GM21825 (cell line): ENCODE data around the gene MAGEB3.
A peak's percentile ranks its signal among the peaks of the same experiment; 100 is the strongest.
"Not testable (repeated sequence)": the region's sequence is repeated elsewhere in the genome, so short reads cannot be mapped to it uniquely, and the experiment has no call there.

ENCODE experiments used
- ATAC-seq: cut with Tn5 transposase; IDR thresholded peaks from one replicate; pipeline ENCODE4 v1.9.1; 2021; ENCODE audit warnings: mild to moderate bottlenecking, moderate library complexity; ENCODE audit not compliant: unreplicated experiment

Gene MAGEB3, protein sequence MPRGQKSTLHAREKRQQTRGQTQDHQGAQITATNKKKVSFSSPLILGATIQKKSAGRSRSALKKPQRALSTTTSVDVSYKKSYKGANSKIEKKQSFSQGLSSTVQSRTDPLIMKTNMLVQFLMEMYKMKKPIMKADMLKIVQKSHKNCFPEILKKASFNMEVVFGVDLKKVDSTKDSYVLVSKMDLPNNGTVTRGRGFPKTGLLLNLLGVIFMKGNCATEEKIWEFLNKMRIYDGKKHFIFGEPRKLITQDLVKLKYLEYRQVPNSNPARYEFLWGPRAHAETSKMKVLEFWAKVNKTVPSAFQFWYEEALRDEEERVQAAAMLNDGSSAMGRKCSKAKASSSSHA

DNA sequence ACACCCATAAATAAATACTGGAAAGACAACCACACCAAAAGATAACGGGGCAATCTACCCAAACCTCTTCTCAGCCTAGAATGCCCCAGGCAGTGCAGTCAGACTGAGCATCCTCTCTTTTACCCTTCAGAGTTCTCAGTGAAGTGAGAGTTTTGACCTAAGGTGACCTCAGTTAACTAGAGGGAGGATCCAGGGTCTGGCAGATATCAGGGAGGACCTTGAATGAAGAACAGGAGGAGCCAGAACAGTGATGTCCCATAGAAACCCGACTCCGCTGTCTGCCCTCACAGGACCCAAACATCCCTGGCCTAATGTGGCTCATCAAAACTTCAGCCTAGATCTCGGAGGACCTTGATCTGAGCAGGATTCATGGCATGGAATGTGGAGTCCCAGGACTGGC lies at the start of gene MAGEB3:
Gene MAGEB3 (plus strand): TSS at position 263 of the 400 bp plus-strand sequence. CDS start 5,268 bp downstream, outside the sequence.
- no peak for ATAC-seq

DNA sequence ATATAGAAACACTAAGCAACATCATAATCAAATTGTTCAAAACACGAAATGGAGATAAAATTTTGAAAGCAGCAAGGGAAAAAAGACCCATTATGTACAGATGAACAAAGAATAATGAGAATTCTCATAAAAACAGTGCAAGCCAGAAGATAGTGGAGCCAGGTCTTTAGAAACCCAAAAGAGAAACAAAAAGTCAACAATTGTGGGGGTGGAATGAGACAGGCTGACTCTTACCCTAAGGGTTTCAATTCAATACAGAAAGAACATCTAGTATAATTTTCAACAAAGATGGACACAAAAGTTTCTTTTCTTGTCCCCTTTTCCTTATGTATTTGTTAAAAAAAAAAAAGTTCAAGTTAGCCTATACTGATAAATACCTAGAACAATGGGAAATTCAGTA lies 49.1 kb upstream of the MAGEB3 start:
- ATAC-seq, result no peak

DNA sequence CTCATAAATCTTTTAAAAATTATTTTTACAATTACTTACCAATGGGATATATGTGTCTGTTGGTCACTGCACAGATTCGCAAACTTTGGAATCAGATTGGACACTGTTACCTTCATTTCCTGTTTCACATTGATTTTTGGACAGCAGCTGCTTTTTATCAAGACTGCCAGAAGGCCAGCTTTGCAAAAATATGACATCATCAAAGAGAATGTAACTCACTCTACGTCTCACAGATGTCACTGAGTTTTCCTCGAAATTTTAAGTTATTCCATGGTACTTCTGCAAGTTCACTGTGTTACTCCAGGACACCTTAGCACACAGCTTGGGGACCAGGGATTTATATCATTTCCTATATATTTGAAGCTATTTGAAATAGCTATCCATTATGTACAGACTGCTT lies 46.9 kb upstream of the MAGEB3 start:
- no peak for ATAC-seq

DNA sequence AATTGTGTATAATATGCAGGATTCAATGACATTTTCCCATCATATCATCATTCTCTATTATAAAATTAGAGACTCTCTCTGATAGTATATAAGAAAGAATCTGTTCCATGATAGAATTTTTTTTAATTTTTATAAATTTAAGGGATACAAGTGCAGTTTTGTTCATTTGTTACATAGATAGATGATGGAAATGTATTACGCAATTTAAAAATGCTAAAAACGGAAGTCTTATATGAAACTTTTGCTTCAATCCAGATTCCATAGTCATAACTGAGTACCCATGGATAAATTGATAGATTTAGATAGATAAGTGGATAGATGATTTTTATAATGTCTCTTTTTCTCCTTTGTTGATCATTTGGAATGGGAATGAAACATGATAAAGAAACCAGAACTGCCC lies 40.0 kb upstream of the MAGEB3 start:
- no peak for ATAC-seq

DNA sequence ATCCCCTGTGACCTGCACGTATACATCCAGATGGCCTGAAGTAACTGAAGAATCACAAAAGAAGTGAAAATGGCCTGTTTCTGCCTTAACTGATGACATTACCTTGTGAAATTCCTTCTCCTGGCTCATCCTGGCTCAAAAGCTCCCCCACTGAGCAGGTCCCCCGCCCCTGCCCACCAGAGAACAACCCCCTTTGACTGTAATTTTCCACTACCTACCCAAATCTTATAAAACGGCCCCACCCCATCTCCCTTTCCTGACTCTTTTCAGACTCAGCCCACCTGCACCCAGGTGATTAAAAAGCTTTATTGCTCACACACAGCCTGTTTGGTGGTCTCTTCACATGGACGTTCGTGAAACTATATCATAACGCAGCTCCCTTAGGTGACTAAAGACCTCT lies 36.5 kb upstream of the MAGEB3 start:
- ATAC-seq, result not testable (repeated sequence)

DNA sequence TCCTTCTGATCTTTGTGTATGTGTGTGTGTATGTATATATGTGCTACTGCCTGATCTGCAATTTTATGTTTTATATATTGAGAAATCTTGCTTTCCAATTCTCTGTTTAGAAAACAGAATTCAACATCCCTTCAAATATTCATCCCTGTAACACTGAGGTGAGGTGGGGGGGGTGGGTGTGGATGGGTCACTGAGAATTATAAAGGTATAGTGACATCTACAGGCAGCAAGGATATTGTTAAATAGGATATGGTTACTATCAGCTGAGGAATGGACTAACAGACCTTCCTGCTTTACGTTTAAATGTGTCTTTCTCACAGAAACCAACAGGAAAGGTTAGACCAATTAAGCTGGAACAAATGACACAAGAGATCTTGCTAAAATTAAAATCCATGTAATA lies 34.1 kb upstream of the MAGEB3 start:
- ATAC-seq, result no peak

DNA sequence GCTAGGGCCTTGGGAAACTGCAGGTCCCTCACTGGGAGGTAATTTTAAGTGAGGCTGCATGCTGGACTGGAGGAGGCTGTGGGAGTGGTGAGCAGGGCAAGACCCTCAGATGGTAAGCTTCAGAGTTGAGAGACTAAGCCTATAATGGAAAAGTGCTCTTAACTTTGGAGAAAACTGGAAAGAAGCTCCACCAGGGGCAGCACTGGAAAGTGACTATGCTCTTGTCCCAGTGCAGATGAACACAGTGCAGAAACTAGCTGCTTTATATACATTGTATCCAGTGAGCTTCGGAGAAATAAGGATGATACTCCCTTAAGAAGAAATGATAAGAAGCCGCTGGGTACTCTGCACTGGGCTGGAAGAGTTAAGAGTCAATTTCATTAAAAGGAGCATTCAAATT lies 18.3 kb upstream of the MAGEB3 start:
- no peak for ATAC-seq

DNA sequence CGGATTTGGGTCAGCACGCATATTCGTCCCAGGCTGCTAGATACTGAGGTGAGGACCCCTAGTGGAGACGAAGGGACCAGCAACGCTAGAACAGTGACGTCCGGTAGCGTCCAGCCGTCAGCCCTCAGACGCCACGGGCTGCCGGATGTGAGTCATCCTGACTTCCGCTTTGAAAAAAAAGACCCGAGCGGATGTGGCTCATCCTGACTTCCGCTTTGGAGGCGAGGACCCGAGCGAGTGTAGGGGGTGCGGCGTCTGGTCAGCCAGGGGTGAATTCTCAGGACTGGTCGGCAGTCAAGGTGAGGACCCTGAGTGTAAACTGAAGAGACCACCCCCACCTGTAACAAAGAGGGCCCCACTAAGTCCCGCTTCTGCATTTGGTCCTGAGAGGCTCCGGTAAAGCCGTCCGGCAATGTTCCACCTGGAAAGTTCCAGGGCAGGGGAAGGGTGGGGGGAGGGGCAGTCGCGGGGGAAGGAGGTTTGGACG lies 15.1 kb upstream of the MAGEB3 start, which contains the start of gene MAGEB2:
Gene MAGEB2 (plus strand): TSS at position 207 of the 487 bp plus-strand sequence. CDS start 3,018 bp downstream, outside the sequence.
- ATAC-seq, result no peak

DNA sequence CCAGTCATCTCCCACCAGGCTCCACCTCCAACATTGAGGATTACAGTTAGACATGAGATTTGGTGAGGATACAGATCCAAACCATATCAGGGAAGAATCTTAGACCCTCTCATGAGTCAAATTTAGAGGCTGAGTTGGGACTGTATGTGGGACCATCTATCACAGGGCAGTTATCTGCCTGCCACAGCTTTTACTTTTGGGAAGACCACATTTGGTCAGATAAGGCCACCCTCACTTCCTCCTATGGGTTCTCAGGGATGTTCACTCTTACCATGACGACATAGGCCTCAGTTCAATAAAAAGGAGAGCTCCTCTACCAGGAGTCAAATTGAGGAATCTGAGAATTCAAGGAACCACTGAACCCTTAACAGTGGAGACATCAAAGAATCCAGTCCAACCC lies 13.0 kb upstream of the MAGEB3 start:
- ATAC-seq, result no peak

DNA sequence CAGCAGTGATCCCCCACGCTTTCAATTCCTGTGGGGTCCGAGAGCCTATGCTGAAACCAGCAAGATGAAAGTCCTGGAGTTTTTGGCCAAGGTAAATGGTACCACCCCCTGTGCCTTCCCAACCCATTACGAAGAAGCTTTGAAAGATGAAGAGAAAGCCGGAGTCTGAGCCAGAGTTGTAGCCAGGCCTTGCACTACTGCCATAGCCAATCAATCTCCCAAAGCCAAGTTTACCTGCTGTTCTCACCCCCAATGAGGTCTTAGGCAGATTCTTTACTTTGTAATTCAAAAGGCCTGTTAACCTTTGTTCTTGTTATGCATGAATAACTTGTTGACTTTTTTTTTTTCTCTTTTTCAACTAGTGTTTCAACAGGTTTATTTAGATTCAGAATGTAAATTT lies 11.1 kb upstream of the MAGEB3 start:
- no peak for ATAC-seq

DNA sequence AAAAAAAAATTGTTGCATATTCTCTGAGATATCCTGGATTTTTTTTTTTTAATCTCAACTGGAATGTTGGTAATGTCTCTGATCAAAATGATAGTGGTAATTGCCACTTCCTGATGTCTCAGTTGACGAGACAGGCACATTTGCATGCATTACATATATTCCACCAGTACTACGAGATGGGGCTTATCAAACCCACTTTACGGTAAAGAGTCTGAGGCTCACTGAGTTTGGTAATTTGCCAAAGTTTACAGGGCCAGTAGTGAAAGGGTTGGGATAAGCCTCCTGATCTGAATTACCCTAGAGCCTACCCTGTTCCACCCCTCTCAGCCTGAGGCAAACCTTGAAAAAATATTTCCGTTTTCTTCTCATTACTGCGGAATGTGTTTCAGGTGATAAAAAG lies 9.8 kb upstream of the MAGEB3 start:
- ATAC-seq, result no peak

DNA sequence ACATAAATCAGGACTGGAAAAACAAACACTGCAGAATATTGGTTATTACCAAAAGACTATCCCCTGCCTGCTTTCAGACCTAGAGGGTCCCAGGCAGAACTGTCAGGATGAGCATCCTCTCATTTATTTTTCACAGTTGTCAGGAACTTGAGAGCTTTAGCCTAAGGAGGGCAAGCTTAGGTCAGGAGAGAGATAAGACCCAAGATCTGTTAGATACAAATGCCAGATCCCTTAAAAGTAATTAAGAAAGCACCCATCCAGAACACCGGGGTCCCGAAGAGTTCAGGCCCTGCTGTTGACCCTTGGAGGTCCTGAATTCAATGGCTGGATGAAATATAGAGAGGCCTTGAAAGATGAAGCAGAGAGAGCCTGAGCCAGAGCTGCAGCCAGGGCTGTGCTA lies 5.9 kb upstream of the MAGEB3 start:
- ATAC-seq, result no peak

DNA sequence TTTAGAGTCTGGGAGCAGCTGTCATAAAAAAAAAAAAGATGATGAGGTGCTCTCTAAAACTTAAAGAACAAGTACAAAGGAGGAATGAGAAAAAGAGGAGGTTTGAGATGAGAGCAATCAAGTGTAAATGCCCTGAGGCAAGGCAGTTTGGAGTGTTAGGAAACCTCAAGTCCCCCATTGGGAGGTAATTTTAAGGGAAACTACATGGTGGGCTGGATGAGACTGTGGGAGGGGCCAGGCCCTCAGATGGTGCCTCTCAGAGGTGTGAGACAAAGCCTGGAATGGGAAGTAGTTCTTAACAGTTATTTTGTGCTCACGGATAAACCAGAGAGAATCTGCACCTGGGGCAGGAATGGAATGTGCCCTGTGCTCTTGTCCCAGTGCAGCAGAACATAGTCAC lies 1.9 kb upstream of the MAGEB3 start:
- no peak for ATAC-seq

DNA sequence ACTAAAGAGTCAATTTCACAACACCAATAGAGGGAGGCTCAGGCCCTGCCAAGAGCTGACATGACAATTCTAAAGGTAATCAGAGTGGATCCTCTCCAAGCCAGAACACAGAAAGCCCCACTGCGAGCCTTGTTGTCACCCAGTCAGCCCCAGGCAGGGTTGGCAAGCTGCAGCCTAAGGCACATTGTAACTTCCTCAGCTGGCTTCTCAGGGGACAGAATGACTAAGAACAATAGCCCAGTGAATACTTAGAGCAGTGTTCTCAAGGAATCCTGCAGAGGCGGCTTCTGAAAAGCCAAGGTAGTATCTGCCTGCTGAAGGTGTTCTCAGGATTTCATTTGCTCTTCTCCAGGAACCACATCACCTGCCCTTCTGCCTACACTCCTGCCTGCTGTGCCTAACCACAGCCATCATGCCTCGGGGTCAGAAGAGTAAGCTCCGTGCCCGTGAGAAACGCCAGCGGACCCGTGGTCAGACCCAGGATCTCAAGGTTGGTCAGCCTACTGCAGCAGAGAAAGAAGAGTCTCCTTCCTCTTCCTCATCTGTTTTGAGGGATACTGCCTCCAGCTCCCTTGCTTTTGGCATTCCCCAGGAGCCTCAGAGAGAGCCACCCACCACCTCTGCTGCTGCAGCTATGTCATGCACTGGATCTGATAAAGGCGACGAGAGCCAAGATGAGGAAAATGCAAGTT lies 11.4 kb downstream of the MAGEB3 start, which contains the start of gene MAGEB4:
Gene MAGEB4 (plus strand): TSS at position 277 of the 692 bp plus-strand sequence. CDS start 136 bp downstream, at position 413.
- no peak for ATAC-seq

DNA sequence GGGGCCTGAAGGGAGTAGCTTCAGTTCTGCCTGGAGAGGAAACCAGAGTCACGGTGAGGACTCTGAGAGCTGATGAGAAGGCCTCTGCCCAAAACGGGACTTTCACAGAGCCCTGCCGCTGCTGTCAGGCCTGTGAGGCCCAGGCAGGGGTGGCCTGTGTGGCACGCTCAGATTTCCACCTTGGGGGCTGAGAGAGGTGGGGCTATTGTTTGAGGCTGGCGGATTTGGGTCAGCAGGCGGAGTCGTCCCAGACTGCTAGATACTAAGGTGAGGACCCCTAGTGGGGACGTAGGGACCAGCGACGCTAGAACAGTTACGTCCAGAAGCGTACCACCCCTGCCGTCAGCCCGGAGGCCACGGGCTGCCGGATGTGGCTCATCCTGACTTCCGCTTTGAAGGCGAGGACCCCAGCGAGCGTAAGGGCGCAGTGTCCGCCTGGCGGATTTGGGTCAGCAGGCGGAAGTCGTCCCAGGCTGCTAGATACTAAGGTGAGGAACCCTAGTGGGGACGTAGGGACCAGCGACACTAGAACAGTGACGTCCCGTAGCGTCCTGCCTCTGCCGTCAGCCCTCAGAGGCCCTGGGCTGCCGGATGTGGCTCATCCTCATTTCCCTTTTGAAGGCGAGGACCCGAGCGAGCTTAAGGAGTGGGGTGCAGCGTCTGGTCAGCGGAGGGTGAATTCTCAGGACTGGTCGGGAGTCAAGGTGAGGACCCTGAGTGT lies 16.5 kb downstream of the MAGEB3 start, which contains the start of gene MAGEB1:
Gene MAGEB1 (plus strand): TSS at position 378 of the 721 bp plus-strand sequence. CDS start 3,348 bp downstream, outside the sequence.
- no peak for ATAC-seq

DNA sequence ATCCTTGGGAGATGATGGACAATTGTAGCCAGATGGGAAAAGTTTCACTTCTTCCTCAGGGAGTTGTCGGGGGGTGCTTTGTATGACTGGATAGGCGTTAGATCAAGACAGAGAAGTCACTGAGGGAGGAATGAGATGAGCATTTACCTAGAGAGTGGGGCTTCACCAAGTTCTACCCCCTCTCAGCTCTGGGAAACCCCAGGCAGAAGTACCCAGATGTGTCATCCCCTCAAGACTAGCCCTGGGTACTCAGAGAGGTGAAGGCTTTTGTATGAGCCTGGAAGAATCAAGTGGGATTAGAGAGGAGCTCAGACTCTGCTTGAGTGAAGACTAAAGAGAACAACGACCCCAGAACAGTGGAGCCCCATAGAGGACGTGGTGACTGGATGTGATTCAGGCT lies 18.4 kb downstream of the MAGEB3 start:
- ATAC-seq, result peak; percentile 72

DNA sequence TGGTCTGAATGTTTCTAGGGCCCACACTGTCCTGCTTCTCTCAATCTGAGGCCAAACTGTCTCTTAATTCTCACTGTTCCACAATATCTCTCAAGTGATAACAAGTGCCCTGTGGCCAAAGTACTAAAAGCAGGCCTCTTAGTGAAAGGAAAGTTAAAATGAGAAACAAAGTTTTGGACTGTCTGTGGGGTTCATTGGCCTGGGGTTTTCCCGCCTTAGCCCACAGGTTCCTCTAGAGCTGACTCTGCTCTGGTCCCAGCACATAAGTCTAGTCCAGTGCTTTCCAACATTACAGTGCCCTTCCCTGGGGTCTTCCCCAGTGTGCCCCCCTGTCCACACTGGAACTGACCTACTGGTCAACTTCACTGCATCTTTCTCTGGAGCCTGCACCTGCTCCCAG lies 22.8 kb downstream of the MAGEB3 start:
- ATAC-seq, result peak; percentile 45

DNA sequence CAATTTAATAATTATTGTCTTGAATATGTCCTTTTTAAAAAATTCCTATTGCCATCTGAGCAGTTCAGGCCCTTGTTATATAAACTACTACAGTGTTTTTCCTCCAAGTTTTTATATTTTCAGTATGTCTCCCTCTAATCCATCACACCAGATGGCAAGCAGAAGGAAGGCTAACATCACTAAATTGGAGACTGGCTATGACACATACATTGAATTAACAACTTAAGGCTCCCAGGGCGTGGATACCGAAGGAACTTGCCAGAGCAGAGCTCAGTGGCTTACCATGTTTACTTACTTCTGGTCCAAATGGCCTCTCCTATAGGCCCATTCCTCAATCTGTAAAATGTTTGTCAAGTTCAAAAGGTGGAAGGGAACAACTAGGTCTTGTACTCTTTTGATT lies 29.5 kb downstream of the MAGEB3 start:
- ATAC-seq, result no peak

DNA sequence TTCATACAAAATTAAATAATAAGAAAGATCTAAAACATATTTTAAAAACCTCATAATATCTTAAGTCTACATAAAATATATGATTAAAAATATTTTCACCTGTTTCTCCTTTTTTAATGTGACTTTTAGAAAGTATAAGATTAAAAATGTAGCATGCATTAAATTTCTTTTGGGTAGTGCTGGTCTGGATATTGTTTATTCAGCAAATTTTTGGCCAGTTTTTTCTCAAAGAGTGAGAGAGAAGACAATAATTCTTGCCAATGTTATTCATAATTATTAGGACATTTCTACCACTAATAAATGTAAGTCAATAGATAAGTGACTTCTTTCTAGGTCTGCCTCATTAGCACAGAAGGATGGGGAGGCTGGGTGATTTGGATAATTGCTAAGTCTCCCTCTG lies 30.6 kb downstream of the MAGEB3 start:
- ATAC-seq, result no peak

DNA sequence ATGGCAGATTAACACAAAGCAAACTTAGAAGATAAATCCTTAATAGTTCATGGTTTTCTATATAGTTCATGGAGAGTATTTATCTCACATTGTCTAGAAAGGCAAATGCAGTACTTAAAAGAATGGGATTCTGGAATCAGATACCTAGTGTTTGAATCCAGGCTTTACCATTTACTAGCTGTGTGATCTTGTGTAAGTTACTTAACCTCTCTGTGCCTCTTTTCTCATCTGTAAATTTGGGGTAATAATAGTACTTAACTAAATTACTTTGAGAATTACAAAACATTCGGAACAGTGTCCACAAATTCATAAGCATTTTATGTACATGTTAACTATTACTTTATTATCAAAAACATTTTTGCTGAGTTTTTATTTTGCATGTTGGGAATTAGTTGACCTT lies 32.3 kb downstream of the MAGEB3 start:
- ATAC-seq, result no peak

DNA sequence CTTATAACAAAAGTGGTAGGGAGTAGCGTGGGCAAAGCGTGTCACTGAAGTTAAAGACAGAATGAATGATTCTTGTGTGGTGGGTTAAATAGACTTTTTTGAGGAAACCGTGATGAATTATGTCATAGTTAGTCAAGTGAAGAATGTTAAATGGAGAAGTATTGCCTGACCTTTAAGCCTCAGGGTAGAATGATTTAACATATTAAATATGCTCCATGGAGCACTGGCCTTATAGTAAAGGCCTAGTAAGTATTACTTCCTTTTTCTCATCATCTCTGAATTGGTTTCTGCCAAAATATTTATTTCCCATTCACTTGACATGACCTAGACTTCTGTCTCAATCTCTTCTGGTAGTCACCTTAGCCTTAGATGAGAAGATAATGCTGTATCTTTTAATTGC lies 40.2 kb downstream of the MAGEB3 start:
- ATAC-seq, result no peak
